Panc1 (cell line): ENCODE measurements around the gene DTX2.
"Not testable (repeated sequence)": the region's sequence is repeated elsewhere in the genome, so short reads cannot be mapped to it uniquely, and the experiment has no call there.

ENCODE experiments used
- CTCF ChIP-seq: fragments of 450-650 bp; IDR thresholded peaks from 2 replicates; pipeline ENCODE4 v1.5.1; 2017; ENCODE audit warnings: mild to moderate bottlenecking
- POLR2AphosphoS5 ChIP-seq: IDR thresholded peaks from 2 replicates; pipeline ENCODE4 v1.6.1; 2012; ENCODE audit warnings: mild to moderate bottlenecking, low read depth, low read length, moderate library complexity
- REST ChIP-seq, 2 experiments: IDR thresholded peaks; 2 replicates each; pipeline ENCODE4 v1.6.1; 2011 to 2012; ENCODE audit warnings: low read depth in 2 of 2, control low read depth in 1 of 2, low read length in 1 of 2, mild to moderate bottlenecking in 1 of 2, moderate library complexity in 1 of 2; ENCODE audit not compliant: insufficient read depth in 1 of 2
- SIN3A ChIP-seq: IDR thresholded peaks from 2 replicates; pipeline ENCODE4 v1.6.1; 2012; ENCODE audit warnings: low read depth, mild to moderate bottlenecking, low read length, moderate library complexity, borderline replicate concordance; ENCODE audit not compliant: insufficient read depth

GRCh38 chr7:76492139-76492538, 30.6 kb downstream of the DTX2 start:
- TF ChIP-seq POLR2AphosphoS5; SIN3A; CTCF; REST (IDR thresholded peaks at IDR 0.05; ENCODE audit: insufficient read depth in 1 of 2, low read depth in 2 of 2, low read length in 1 of 2): not testable (repeated sequence)
